ENCODE data around the gene FOXJ2. TPM values are rescaled to one million over a fixed set of nuclear protein-coding genes. Genes with fewer than 3 reads are reported as not detected.
"Not testable (repeated sequence)": the region's sequence is repeated elsewhere in the genome, so short reads cannot be mapped to it uniquely, and the experiment has no call there.

FOXJ2 gene
- total RNA-seq, 4 donors from 2014 or later: 16.4 to 28.2 (median 20.4) TPM

DNA sequence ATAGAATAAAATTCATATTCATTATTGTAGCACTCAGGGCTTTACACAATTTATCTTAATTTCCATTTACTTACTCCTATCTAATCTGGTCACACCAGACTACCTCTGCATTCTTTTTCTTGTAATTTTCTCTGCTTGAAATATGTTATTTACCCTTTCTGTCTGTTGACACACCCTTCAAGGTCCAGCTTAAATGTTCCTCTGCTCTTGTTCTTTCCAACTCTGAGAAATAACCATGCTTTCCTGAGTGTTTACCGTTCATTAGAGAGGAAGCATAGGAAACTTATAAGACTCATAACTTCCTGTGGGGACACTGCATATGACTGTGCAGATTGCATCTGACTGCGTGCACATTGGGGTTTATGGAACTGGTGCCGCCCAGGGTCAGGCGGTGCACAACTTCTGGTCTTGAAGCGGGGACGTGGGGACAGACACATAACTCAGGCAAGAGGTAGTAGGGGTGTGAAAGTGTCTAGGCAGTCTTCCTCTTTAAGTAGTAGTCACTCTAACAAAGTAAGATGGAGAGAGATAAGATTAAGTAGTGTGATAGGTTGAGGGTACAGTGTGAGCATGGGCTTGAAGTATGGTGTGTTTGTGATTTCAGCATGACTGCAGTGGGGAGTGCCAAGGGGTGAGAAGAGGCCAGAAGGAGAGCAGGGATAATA lies 42.6 kb upstream of the FOXJ2 start:
- peak; percentile 34 for ATAC-seq
- H3K4me1 ChIP-seq: no peaks in the 10 kb centered on the region
- no peak overlapping the region for H3K4me3 ChIP-seq
- H3K9me3 ChIP-seq: no peaks in the 10 kb centered on the region
- TF ChIP-seq POLR2AphosphoS5 (IDR thresholded peaks at IDR 0.05): peak; percentile 44
- no peak for TF ChIP-seq EP300 (IDR thresholded peaks at IDR 0.05)
- TF ChIP-seq CTCF (IDR thresholded peaks at IDR 0.05): no peak
- no peaks in the 10 kb centered on the region for H3K27me3 ChIP-seq
- H3K27ac ChIP-seq: no peak overlapping the region
- no peaks in the 10 kb centered on the region for H3K36me3 ChIP-seq
- 61% methylated on average over 6 of the region's 6 CpGs; no CpG with 5 or more reads in 1 of the 2 donors for WGBS, 2 donors (ENCODE audit: low coverage in 1 of 2)

- Histone ChIP-seq H3K27me3 (no peaks in the 10 kb centered on the region), H3K4me3 (no peak overlapping the region), H3K36me3 (no peaks in the 10 kb centered on the region), H3K27ac (no peak overlapping the region), H3K9me3 (no peaks in the 10 kb centered on the region), H3K4me1 (no peaks in the 10 kb centered on the region)
- TF ChIP-seq POLR2AphosphoS5 (IDR thresholded peaks at IDR 0.05) (no peak), CTCF (IDR thresholded peaks at IDR 0.05) (no peak), EP300 (IDR thresholded peaks at IDR 0.05) (no peak), POLR2A (IDR thresholded peaks at IDR 0.05) (no peak)
- 54 to 100% methylated on average over 1 of the region's 1 CpG for WGBS, 2 donors (ENCODE audit: low coverage in 1 of 2)
- ATAC-seq: no peak
These were observed 41.0 kb upstream of the FOXJ2 start for GRCh38 chr12:7991535-7991934.

DNA sequence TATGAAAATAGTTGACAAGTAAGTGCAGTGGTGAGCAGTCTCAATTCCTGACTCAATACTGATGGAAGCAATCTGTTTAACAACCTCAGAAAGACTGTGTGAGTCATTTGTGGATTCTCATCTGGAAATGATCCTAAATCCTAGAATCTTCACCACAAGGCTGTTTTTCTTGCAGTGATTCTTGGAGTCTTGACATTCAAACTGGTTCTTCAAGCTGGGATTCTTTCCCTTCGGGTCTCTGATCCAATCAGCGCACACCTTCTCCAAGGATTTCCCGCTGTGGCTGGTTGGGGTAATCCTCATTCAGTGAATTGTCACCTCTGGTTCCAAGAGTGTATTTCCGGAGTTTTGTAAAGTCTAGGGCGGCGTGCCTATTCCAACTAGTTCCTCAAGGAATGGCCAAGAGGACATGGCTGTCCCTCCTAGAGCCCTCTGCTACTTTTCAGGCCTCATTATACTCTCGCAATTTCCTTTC lies 37.7 kb upstream of the FOXJ2 start:
- Histone ChIP-seq H3K27me3 (no peaks in the 10 kb centered on the region), H3K9me3 (peaks cover 0 to 5% (median 0%) of the 10 kb centered on the region in 3 donors), H3K36me3 (no peaks in the 10 kb centered on the region), H3K4me1 (no peaks in the 10 kb centered on the region), H3K4me3 (no peak overlapping the region), H3K27ac (peak overlapping the region in 3 of 4 donors; percentile 41 to 54 (median 54))
- ATAC-seq: peak; percentile 57
- TF ChIP-seq POLR2AphosphoS5 (IDR thresholded peaks at IDR 0.05) (peak; percentile 10), POLR2A (IDR thresholded peaks at IDR 0.05) (no peak)
- WGBS, 2 donors (ENCODE audit: low coverage in 1 of 2): 59 to 62% methylated on average over 6 to 7 of the region's 7 CpGs

- 30 to 31% methylated on average over 9 of the region's 9 CpGs for WGBS, 2 donors (ENCODE audit: low coverage in 1 of 2)
- no peaks in the 10 kb centered on the region for H3K36me3 ChIP-seq
- no peak overlapping the region for H3K4me3 ChIP-seq
- peak overlapping the region in 3 of 4 donors; percentile 41 to 54 (median 54) for H3K27ac ChIP-seq
- no peaks in the 10 kb centered on the region for H3K4me1 ChIP-seq
- peaks cover 0 to 5% (median 0%) of the 10 kb centered on the region in 3 donors for H3K9me3 ChIP-seq
- ATAC-seq: peak; percentile 97
- no peaks in the 10 kb centered on the region for H3K27me3 ChIP-seq
- TF ChIP-seq CTCF (IDR thresholded peaks at IDR 0.05) (peak; percentile 79 to 92 (median 82)), EP300 (IDR thresholded peaks at IDR 0.05) (no peak), POLR2A (IDR thresholded peaks at IDR 0.05) (no peak), POLR2AphosphoS5 (IDR thresholded peaks at IDR 0.05) (peak; percentile 28)
These were observed 37.1 kb upstream of the FOXJ2 start for GRCh38 chr12:7995266-7995963.

- H3K36me3 ChIP-seq, H3K27me3 ChIP-seq, H3K4me1 ChIP-seq, H3K4me3 ChIP-seq, H3K27ac ChIP-seq, H3K9me3 ChIP-seq, ATAC-seq: not testable (repeated sequence)
- WGBS, 2 donors (ENCODE audit: low coverage in 1 of 2): 76 to 80% methylated on average over 2 of the region's 3 CpGs
These were observed 31.7 kb upstream of the FOXJ2 start for GRCh38 chr12:8000827-8001226.

GRCh38 chr12:8001496-8001895 lies 31.0 kb upstream of the FOXJ2 start:
- not testable (repeated sequence) for H3K9me3 ChIP-seq, H3K4me3 ChIP-seq, H3K4me1 ChIP-seq, ATAC-seq, H3K27ac ChIP-seq, H3K36me3 ChIP-seq, H3K27me3 ChIP-seq
- 90% methylated on average over 2 of the region's 4 CpGs; no CpG with 5 or more reads in 1 of the 2 donors for WGBS, 2 donors (ENCODE audit: low coverage in 1 of 2)

GRCh38 chr12:8004897-8005296 lies 27.6 kb upstream of the FOXJ2 start:
- 70 to 75% methylated on average over 4 of the region's 4 CpGs for WGBS, 2 donors (ENCODE audit: low coverage in 1 of 2)
- H3K4me3 ChIP-seq, H3K36me3 ChIP-seq, H3K27me3 ChIP-seq, H3K9me3 ChIP-seq, H3K4me1 ChIP-seq, ATAC-seq, H3K27ac ChIP-seq: not testable (repeated sequence)

Measured in gastroesophageal sphincter (tissue), 4 donors.